ENCODE data around the gene RNF31.

DNA sequence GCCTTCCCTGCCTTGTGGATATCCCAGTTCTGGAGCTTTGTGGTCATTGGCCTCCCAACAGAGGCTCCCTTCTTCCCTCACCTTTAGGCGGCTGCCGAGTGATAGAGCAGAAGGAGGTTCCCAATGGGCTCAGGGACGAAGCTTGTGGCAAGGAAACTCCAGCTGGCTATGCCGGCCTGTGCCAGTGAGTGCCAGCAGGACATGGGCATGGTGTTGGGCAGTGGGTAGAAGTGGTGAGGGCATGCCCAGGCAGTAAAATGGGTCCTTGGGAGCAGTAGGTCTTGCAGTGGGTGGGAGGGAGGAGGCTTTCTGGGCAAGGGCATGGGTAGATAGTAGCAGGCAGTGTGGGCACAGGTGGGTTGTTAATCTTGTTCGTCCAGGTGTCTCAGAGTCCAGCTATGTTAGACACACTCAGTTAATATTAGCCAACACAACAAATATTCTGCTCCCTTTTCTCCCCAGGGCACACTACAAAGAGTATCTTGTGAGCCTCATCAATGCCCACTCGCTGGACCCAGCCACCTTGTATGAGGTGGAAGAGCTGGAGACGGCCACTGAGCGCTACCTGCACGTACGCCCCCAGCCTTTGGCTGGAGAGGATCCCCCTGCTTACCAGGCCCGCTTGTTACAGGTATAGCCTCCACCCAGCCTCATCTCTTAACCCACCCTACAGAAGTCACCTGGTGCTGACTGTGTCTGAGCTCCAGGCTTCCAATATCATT is 12.6 kb downstream of the RNF31 start:
- TF ChIP-seq, protein P1, sequence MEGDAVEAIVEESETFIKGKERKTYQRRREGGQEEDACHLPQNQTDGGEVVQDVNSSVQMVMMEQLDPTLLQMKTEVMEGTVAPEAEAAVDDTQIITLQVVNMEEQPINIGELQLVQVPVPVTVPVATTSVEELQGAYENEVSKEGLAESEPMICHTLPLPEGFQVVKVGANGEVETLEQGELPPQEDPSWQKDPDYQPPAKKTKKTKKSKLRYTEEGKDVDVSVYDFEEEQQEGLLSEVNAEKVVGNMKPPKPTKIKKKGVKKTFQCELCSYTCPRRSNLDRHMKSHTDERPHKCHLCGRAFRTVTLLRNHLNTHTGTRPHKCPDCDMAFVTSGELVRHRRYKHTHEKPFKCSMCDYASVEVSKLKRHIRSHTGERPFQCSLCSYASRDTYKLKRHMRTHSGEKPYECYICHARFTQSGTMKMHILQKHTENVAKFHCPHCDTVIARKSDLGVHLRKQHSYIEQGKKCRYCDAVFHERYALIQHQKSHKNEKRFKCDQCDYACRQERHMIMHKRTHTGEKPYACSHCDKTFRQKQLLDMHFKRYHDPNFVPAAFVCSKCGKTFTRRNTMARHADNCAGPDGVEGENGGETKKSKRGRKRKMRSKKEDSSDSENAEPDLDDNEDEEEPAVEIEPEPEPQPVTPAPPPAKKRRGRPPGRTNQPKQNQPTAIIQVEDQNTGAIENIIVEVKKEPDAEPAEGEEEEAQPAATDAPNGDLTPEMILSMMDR (IDR thresholded peaks at IDR 0.05) = no peak
- TF ChIP-seq EZH2 (IDR thresholded peaks at IDR 0.05; ENCODE audit: borderline replicate concordance, insufficient read depth, low read depth, low read length, poor library complexity, severe bottlenecking) = no peak
